HCT116 (cell line): ENCODE data around the gene POLR3A. TPM values are rescaled to one million over a fixed set of nuclear protein-coding genes. Genes with fewer than 3 reads are reported as not detected.
A peak's percentile ranks its signal among the peaks of the same experiment; 100 is the strongest.

Experiments
- ATAC-seq: fragments of 200-7000 bp; cut with Tn5 transposase; 2 replicates; pipeline ENCODE4 v1.9.1; 2020; ENCODE audit warnings: mild to moderate bottlenecking, moderate library complexity
- BruUV-seq: library from RNA; stranded (reverse); fragments of 400-500 nt; replicated peaks from 2 replicates; lab custom pipeline; 2021; lab: Mats Ljungman, UMichigan
- CTCF ChIA-PET: fragments of 300-600 bp; sonication (Branson Sonifier 250); formaldehyde crosslinking; loops from one replicate; lab custom pipeline; 2021; ENCODE audit warnings: antibody characterized with exemption; lab: Charles Lee
- POLR2A ChIA-PET: fragments of 300-600, 350-600 bp; sonication (Branson Sonifier 250); formaldehyde crosslinking; loops from one replicate; lab custom pipeline; 2021; ENCODE audit warnings: antibody characterized with exemption; lab: Charles Lee
- RAD21 ChIA-PET, 2 experiments: fragments of 300-600 bp; sonication (Branson Sonifier 250); formaldehyde crosslinking; loops; one replicate each; lab custom pipeline; 2023; ENCODE audit warnings: low total read pairs in 2 of 2; ENCODE audit not compliant: uncharacterized antibody in 2 of 2, unreplicated experiment in 2 of 2, low non-redundant PET in 1 of 2; lab: Charles Lee
- DNase-seq: peaks from one replicate; pipeline ENCODE4 v3.0.0-alpha.2; 2010; ENCODE audit warnings: low read depth, low spot score
- H2AFZ ChIP-seq: fragments of 200-600 bp; shearing (Covaris generic), sonication (generic); 2 replicates; pipeline ENCODE4 v1.6.1; 2017; ENCODE audit warnings: low read depth, mixed run types, mixed read lengths, antibody characterized with exemption, low read length; ENCODE audit not compliant: poor library complexity, severe bottlenecking
- H3K27ac ChIP-seq: 2 replicates; pipeline ENCODE4 v1.5.1; 2012; ENCODE audit warnings: low read depth, low read length
- H3K27me3 ChIP-seq: fragments of 200-600 bp; sonication (generic); 2 replicates; pipeline ENCODE4 v1.6.1; 2016; ENCODE audit warnings: mixed run types, low read length, mixed read lengths; ENCODE audit not compliant: insufficient read depth
- H3K36me3 ChIP-seq, 2 experiments: fragments of 200-500 bp in 1 of 2; fragments of 200-600 bp in 1 of 2; sonication (Bioruptor generic) in 1 of 2; sonication (generic) in 1 of 2; 2 replicates each; pipeline versions ENCODE4 v1.5.1 to v1.6.1; 2014 to 2016; ENCODE audit warnings: low read length in 2 of 2, inconsistent platforms in 1 of 2, mixed read lengths in 1 of 2, mixed run types in 1 of 2; ENCODE audit not compliant: insufficient read depth in 2 of 2, control insufficient read depth in 1 of 2
- H3K4me1 ChIP-seq, 2 experiments: fragments of 200-600 bp in 1 of 2; sonication (generic) in 1 of 2; 2 replicates each; pipeline versions ENCODE4 v1.5.1 to v1.6.1; 2012 to 2017; ENCODE audit warnings: low read length in 2 of 2, inconsistent platforms in 1 of 2, mild to moderate bottlenecking in 1 of 2, mixed read lengths in 1 of 2, mixed run types in 1 of 2, moderate library complexity in 1 of 2; ENCODE audit not compliant: insufficient read depth in 2 of 2, control insufficient read depth in 1 of 2
- H3K4me2 ChIP-seq: fragments of 200-600 bp; sonication (generic); 2 replicates; pipeline ENCODE4 v1.6.1; 2017; ENCODE audit warnings: mixed run types, low read length, mixed read lengths
- H3K4me3 ChIP-seq, 2 experiments: fragments of 200-600 bp in 1 of 2; sonication (generic) in 1 of 2; replicated peaks in 1 of 2; 2 replicates each; pipeline ENCODE4 v1.5.1; 2011 to 2016; ENCODE audit warnings: low read length in 2 of 2, control low read depth in 1 of 2, low read depth in 1 of 2, mild to moderate bottlenecking in 1 of 2, mixed read lengths in 1 of 2, mixed run types in 1 of 2
- H3K79me2 ChIP-seq: fragments of 200-600 bp; sonication (generic); 2 replicates; pipeline ENCODE4 v1.6.1; 2017; ENCODE audit warnings: mild to moderate bottlenecking, mixed run types, low read length, moderate library complexity, mixed read lengths; ENCODE audit not compliant: insufficient read depth
- H3K9ac ChIP-seq: fragments of 200-600 bp; sonication (generic); 2 replicates; pipeline ENCODE4 v1.6.1; 2016; ENCODE audit warnings: low read length, mixed read lengths
- H3K9me2 ChIP-seq: fragments of 200-600 bp; sonication (generic), shearing (Covaris generic); 2 replicates; pipeline ENCODE4 v1.6.1; 2017; ENCODE audit warnings: mixed run types, mild to moderate bottlenecking, moderate library complexity; ENCODE audit not compliant: insufficient read depth
- H3K9me3 ChIP-seq, 2 experiments: fragments of 200-500 bp in 1 of 2; fragments of 200-600 bp in 1 of 2; sonication (Bioruptor generic) in 1 of 2; sonication (generic) in 1 of 2; 2 replicates each; pipeline ENCODE4 v1.6.1; 2014 to 2017; ENCODE audit warnings: low read length in 2 of 2, mixed read lengths in 2 of 2, inconsistent platforms in 1 of 2, low read depth in 1 of 2, mild to moderate bottlenecking in 1 of 2, mixed run types in 1 of 2, moderate library complexity in 1 of 2; ENCODE audit not compliant: control insufficient read depth in 1 of 2, insufficient read depth in 1 of 2
- H4K20me1 ChIP-seq: fragments of 200-600 bp; sonication (generic), shearing (Covaris generic); 2 replicates; pipeline ENCODE4 v1.6.1; 2017; ENCODE audit warnings: mixed run types, mild to moderate bottlenecking, moderate library complexity; ENCODE audit not compliant: insufficient read depth
- CBX3 ChIP-seq: IDR thresholded peaks from 2 replicates; pipeline ENCODE4 v1.6.1; 2012; ENCODE audit warnings: low read depth
- CEBPB ChIP-seq: IDR thresholded peaks from 2 replicates; pipeline ENCODE4 v1.6.1; 2012; ENCODE audit warnings: low read depth
- EZH2phosphoT487 ChIP-seq: fragments of 200-600 bp; IDR thresholded peaks from 2 replicates; pipeline ENCODE4 v1.6.1; 2018; ENCODE audit warnings: antibody characterized with exemption, borderline replicate concordance
- JUND ChIP-seq: IDR thresholded peaks from 2 replicates; pipeline ENCODE4 v1.6.1; 2012
- POLR2AphosphoS5 ChIP-seq: IDR thresholded peaks from 2 replicates; pipeline ENCODE4 v1.6.1; 2011; ENCODE audit warnings: mild to moderate bottlenecking, low read depth, low read length, moderate library complexity
- RAD21 ChIP-seq: IDR thresholded peaks from 2 replicates; pipeline ENCODE4 v1.6.1; 2012; ENCODE audit warnings: low read depth, mild to moderate bottlenecking
- TCF7L2 ChIP-seq: IDR thresholded peaks from 2 replicates; pipeline ENCODE4 v1.7.0; 2011; ENCODE audit warnings: borderline replicate concordance, inconsistent platforms; ENCODE audit not compliant: insufficient read depth, insufficient read length; ENCODE audit errors: extremely low read depth
- YY1 ChIP-seq: IDR thresholded peaks from 2 replicates; pipeline ENCODE4 v1.6.1; 2011; ENCODE audit warnings: low read length, low read depth, moderate library complexity, mild to moderate bottlenecking; ENCODE audit not compliant: insufficient replicate concordance; ENCODE audit errors: extremely low read depth
- ZNF274 ChIP-seq: fragments of 200-500 bp; sonication (Bioruptor generic); IDR thresholded peaks from 2 replicates; pipeline ENCODE4 v1.6.1; 2014; ENCODE audit warnings: mild to moderate bottlenecking, low read depth, low read length, inconsistent platforms
- intact Hi-C: fragments of 100-400 bp; cut with micrococcal nuclease; formaldehyde crosslinking; loops from 2 replicates; pipeline ENCODE4 v1.10.0; 2022
- total RNA-seq: library from RNA; stranded (reverse); gene quantifications from one replicate; pipeline ENCODE4 v1.2.1, GENCODE V29; 2021; ENCODE audit not compliant: unreplicated experiment
- TF ChIP-seq, protein P1 (sequence below): IDR thresholded peaks from 2 replicates; pipeline ENCODE4 v1.6.1; 2012; ENCODE audit warnings: low read depth
- TF ChIP-seq, protein P2 (sequence below): IDR thresholded peaks from 2 replicates; pipeline ENCODE4 v1.6.1; 2011; ENCODE audit warnings: mild to moderate bottlenecking, low read length, moderate library complexity; ENCODE audit not compliant: insufficient replicate concordance; ENCODE audit errors: extremely low read depth

The POLR3A gene
- total RNA-seq, 1 experiment from 2014 or later = 26.6 TPM

GRCh38 chr10:78035933-78036583 is 6.7 kb upstream of the POLR3A start:
- intact Hi-C loops = no loop called here
- 0 out of 2 replicates have a peak overlapping the region, but pooled peaks have one; percentile 87 for H3K9ac ChIP-seq
- ChIA-PET CTCF (interaction anchor here (2.7 kb wide), 1 partner anchor 11 kb away, joined by 9 read pairs; no protein-coding TSS in a partner anchor), RAD21 (no interaction called here), POLR2A (no interaction called here)
- no peak overlapping the region for H2AFZ ChIP-seq
- no peak for ATAC-seq
- peaks cover 61 to 68% of the 10 kb centered on the region in 2 experiments for H3K36me3 ChIP-seq
- no peak overlapping the region for H3K4me3 ChIP-seq
- H3K9me2 ChIP-seq = no peaks in the 10 kb centered on the region
- peak overlapping the region; percentile 89 for H3K4me2 ChIP-seq
- BruUV-seq = no TSS peak
- no peak for DNase-seq
- no peaks in the 10 kb centered on the region for H3K9me3 ChIP-seq
- peaks cover 7 to 20% of the 10 kb centered on the region in 2 experiments; a peak in 3 of 4 replicates for H3K4me1 ChIP-seq
- no peak overlapping the region for H3K27ac ChIP-seq
- peaks cover 75% of the 10 kb centered on the region for H3K79me2 ChIP-seq
- no peaks in the 10 kb centered on the region for H3K27me3 ChIP-seq
- TF ChIP-seq POLR2AphosphoS5 = peak; percentile 23; the same call in 1 of the 2 replicates
- no peak for TF ChIP-seq ZNF274
- H4K20me1 ChIP-seq = peaks cover 68% of the 10 kb centered on the region

DNA sequence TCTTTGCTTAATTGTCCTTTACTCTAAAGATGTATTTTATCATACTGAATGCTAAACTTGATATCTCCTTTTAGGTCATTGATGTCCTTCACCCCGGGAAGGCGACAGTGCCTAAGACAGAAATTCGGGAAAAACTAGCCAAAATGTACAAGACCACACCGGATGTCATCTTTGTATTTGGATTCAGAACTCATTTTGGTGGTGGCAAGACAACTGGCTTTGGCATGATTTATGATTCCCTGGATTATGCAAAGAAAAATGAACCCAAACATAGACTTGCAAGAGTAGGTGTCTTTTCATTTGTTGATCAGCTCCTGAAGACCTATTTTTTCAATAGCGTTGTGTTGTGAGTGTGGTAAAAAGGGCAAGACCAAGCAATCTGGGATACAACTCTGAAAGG is 6.1 kb upstream of the POLR3A start:
- CTCF ChIA-PET = interaction anchor here (2.7 kb wide), 1 partner anchor 11 kb away, joined by 9 read pairs; no protein-coding TSS in a partner anchor
- peak overlapping the region; percentile 87 for H3K9ac ChIP-seq
- H3K9me3 ChIP-seq = no peaks in the 10 kb centered on the region
- ATAC-seq (no peak), DNase-seq (no peak)
- peak overlapping the region; percentile 89 for H3K4me2 ChIP-seq
- intact Hi-C loops = no loop called here
- peaks cover 55 to 62% of the 10 kb centered on the region in 2 experiments for H3K36me3 ChIP-seq
- no TSS peak for BruUV-seq
- TF ChIP-seq CBX3 (no peak), EZH2phosphoT487 (no peak), JUND (no peak), CEBPB (no peak), YY1 (no peak), TCF7L2 (no peak), RAD21 (no peak), ZNF274 (no peak)
- TF ChIP-seq, protein P1, sequence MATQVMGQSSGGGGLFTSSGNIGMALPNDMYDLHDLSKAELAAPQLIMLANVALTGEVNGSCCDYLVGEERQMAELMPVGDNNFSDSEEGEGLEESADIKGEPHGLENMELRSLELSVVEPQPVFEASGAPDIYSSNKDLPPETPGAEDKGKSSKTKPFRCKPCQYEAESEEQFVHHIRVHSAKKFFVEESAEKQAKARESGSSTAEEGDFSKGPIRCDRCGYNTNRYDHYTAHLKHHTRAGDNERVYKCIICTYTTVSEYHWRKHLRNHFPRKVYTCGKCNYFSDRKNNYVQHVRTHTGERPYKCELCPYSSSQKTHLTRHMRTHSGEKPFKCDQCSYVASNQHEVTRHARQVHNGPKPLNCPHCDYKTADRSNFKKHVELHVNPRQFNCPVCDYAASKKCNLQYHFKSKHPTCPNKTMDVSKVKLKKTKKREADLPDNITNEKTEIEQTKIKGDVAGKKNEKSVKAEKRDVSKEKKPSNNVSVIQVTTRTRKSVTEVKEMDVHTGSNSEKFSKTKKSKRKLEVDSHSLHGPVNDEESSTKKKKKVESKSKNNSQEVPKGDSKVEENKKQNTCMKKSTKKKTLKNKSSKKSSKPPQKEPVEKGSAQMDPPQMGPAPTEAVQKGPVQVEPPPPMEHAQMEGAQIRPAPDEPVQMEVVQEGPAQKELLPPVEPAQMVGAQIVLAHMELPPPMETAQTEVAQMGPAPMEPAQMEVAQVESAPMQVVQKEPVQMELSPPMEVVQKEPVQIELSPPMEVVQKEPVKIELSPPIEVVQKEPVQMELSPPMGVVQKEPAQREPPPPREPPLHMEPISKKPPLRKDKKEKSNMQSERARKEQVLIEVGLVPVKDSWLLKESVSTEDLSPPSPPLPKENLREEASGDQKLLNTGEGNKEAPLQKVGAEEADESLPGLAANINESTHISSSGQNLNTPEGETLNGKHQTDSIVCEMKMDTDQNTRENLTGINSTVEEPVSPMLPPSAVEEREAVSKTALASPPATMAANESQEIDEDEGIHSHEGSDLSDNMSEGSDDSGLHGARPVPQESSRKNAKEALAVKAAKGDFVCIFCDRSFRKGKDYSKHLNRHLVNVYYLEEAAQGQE = no peak
- TF ChIP-seq, protein P2, sequence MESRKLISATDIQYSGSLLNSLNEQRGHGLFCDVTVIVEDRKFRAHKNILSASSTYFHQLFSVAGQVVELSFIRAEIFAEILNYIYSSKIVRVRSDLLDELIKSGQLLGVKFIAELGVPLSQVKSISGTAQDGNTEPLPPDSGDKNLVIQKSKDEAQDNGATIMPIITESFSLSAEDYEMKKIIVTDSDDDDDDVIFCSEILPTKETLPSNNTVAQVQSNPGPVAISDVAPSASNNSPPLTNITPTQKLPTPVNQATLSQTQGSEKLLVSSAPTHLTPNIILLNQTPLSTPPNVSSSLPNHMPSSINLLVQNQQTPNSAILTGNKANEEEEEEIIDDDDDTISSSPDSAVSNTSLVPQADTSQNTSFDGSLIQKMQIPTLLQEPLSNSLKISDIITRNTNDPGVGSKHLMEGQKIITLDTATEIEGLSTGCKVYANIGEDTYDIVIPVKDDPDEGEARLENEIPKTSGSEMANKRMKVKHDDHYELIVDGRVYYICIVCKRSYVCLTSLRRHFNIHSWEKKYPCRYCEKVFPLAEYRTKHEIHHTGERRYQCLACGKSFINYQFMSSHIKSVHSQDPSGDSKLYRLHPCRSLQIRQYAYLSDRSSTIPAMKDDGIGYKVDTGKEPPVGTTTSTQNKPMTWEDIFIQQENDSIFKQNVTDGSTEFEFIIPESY = no peak
- peak overlapping the region; percentile 88 to 97 for H3K4me3 ChIP-seq
- H3K79me2 ChIP-seq = peaks cover 69% of the 10 kb centered on the region
- H4K20me1 ChIP-seq = peaks cover 61% of the 10 kb centered on the region
- H3K4me1 ChIP-seq = peaks cover 7 to 20% of the 10 kb centered on the region in 2 experiments; a peak in 3 of 4 replicates
- H2AFZ ChIP-seq = no peak overlapping the region
- RAD21 ChIA-PET = no interaction called here
- no peaks in the 10 kb centered on the region for H3K9me2 ChIP-seq
- no peaks in the 10 kb centered on the region for H3K27me3 ChIP-seq
- POLR2A ChIA-PET = no interaction called here
- H3K27ac ChIP-seq = no peak overlapping the region
